ENCODE measurements around the gene ANKRD28.

GRCh38 chr3:15800780-15801179 lies 3.0 kb upstream of the ANKRD28 start:
- TF ChIP-seq CTCF (IDR thresholded peaks at IDR 0.05): no peak
- TF ChIP-seq POLR2A (IDR thresholded peaks at IDR 0.05): no peak
- TF ChIP-seq EP300 (IDR thresholded peaks at IDR 0.05): no peak

Measured in sigmoid colon (tissue), 4 donors.